CD4-positive, alpha-beta T cell treated with Interferon alpha-2 for 1 hour (primary cell): ENCODE measurements around the gene SELENON.
"Not testable (repeated sequence)": the region's sequence is repeated elsewhere in the genome, so short reads cannot be mapped to it uniquely, and the experiment has no call there.

Experiments used
- DNase-seq, 2 donors: peaks; one replicate each; pipeline ENCODE4 v3.0.0-alpha.2; 2020 to 2022

Gene SELENON

DNA sequence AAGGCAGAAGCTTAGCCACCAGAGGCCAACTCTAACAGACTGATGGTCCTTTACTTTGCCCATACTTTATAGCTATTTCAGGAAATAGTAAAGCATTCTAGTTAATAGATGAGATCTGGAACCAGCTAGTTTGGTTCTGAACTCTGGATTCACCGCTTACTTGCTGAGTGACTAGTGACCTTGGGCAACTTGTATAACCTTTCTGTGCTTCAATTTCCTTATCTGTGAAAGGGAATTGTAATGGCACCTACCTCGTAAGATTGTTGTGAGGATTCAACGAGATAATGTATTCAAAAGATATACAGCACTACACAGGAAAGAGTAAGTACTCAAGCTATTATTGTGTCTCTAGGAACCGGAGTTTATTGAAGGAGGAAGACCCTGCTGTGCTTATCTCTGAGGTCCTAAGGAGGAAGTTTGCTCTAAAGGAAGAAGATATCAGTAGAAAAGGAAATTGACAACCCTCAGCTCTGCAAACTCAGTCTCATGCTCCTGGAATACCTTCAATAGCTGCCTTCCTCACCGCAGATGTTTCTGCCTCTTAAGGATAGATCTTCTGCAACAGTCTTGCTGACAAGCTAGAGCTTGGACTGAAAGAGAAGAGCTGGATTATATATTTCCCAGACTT, 31.7 kb downstream of the SELENON start:
- no peak for DNase-seq

- no peak for DNase-seq
Measured at GRCh38 chr1:25832336-25833037, 32.5 kb downstream of the SELENON start.

DNA sequence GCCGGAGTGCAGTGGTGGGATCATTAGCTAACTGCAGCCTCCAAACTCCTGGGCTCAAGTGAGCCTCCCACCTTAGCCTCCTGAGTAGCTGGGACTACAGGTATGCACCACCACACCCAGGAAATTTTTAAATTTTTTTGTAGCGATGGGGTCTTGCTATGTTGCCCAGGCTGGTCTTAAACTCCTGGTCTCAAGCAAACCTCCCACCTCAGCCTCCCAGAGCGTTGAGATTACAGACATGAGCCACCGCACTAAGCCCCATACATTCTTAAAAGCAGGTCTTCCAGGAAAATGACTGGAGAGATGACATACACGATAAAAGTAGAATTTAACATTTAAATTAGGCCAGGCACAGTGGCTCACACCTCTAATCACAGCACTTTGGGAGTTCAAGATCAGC, 33.2 kb downstream of the SELENON start:
- no peak for DNase-seq

DNA sequence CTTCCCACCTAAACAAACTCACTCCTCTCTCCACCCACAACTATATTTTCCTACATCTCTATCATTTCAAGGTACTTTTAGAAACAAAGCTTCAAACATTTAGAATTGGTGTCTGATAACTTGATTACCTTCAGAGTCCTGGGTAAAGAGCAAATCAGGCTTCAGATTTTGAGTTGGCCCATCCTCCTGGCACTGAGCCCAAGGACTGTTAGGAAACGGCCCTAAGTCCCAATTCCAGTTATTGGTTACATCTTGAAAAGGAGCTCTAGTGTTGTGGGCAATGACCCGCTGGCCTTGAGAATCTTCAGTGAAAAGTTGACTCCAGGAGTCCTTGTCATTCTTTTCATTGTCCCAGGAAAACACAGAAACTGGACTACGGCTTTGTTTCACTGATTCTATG, 34.9 kb downstream of the SELENON start:
- no peak for DNase-seq

DNA sequence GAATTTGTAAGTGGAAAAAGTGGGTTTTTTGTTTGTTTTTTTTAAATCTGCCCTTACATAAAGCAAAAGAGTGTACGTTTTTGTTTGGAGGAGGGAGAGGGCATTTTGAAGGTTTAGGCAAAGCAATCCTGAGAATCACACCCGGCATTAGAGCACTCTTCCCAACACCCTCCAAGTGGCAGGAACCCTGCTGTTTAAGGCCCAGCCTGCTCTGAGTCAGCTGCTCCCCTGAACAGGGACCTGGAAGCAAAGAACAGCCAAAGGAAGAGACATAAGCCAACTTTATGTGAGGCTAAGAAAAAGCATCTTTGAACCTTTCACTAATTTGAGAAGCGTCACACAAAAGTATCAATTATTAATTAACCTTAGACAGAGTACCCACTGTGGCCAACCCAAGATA, 36.7 kb downstream of the SELENON start:
- DNase-seq: no peak

DNA sequence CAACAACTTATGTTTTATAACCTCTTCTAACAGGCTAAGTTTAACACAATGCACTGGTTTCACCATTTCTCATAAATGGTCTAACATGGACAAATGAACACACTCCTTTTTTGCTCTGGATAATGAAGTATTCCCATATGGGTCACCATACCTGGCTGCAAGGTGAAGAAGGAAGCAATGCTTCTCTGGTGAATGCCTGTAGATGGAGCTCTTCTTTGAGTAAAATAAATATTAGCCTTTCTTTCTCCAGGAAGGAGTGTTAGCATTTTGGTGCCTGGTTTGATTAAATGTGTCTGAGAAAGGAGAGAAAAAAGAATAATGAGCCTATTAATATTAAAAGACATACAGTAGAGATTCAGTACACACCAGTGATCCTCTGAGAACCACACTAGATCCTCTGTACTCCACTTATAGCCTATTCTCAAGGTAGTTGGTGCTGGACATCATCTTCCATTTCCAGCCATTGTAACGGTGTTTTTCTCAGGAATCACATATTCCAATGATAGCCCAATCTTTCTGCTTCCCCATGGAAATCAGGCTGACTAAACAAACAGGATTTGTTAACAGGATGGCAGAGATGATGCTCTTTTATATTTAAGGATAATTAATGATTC, 37.4 kb downstream of the SELENON start:
- no peak for DNase-seq

DNA sequence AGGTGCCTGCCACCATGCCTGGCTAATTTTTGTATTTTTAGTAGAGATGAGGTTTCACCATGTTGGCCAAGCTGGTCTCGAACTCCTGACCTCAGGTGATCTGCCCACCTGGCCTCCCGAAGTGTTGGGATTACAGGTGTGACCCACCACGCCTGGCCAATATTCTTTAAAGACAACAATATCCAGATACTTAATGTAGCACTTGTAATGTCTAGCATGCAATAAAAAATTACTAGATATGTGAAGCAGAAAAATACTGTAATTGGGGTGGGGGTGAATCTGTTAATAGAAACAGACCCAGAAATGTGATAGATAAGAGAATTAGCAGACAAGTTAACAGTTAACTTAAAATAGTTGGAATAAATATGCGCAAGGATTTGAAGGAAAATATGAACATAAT, 39.8 kb downstream of the SELENON start:
- DNase-seq: not testable (repeated sequence)

- no peak for DNase-seq
Measured at GRCh38 chr1:25843483-25843882, 43.5 kb downstream of the SELENON start.

- no peak for DNase-seq
Measured at GRCh38 chr1:25844536-25845337, 44.7 kb downstream of the SELENON start.

DNA sequence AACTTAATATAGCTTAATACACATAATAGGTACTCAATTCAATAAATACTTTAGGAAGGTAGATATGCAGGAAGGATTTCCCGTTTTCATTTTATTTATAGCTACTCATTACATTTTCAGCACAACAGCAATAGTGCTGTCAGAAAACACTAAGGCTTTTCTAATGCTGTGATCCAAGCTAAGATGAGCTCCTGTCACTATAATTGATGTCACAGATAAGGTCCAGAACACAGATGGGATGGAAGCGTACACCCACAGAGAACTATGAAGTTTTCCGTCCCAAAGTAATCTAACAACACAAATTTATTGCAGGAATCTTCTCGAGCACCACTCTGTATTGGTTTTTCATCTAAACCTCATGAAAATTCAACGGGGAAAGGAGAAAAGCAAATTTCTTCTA, 45.7 kb downstream of the SELENON start:
- no peak for DNase-seq

DNA sequence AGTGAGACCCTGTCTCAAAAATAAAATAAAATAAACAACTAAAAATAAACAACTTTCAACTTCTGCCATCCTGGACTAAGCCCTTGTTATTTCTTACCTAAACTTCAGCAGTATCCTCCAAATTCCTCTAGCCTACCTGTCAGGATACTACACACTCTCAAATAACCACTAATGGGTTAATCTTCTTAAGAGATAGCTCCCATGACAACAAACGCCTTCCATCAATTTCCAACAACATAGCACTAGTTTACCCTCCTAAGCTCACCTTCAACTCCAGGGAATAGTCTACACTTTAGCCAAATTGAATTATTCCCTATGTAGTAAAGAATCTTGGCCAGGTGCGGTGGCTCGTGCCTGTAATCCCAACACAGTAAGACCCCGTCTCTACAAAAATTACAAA, 47.9 kb downstream of the SELENON start:
- DNase-seq: no peak

GRCh38 chr1:25848531-25848930, 48.5 kb downstream of the SELENON start:
- no peak for DNase-seq

- DNase-seq: no peak
Measured at GRCh38 chr1:25854554-25854953, 54.6 kb downstream of the SELENON start.

- no peak for DNase-seq
Measured at GRCh38 chr1:25856856-25857255, 56.9 kb downstream of the SELENON start.

DNA sequence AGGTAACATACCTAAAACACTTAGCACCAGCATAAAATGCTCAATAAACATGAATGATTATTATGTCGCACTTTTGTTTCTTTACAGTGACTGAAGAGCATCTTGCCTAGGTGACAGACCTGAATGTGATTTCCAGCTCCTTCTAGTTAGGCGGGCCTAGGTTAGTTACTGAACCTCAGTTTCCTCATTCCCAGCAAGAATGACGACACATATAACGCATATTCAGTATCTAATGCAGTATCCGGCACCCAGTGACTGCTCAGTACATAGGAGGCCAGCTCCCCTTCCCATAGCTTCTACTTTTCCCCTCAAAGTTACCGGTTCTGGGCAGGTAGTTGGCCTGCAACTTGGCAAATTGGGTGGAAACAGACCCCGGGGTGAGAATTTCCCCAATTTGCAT, 58.5 kb downstream of the SELENON start:
- no peak for DNase-seq

- peak; percentile 89 to 92 for DNase-seq
Measured at GRCh38 chr1:25858906-25859789, 59.2 kb downstream of the SELENON start, which contains the start of gene AUNIP. Gene AUNIP (minus strand): TSS chr1:25859457. CDS start chr1:25859357, 100 bp downstream.

- DNase-seq: no peak
Measured at GRCh38 chr1:25861316-25862286, 61.6 kb downstream of the SELENON start.

DNA sequence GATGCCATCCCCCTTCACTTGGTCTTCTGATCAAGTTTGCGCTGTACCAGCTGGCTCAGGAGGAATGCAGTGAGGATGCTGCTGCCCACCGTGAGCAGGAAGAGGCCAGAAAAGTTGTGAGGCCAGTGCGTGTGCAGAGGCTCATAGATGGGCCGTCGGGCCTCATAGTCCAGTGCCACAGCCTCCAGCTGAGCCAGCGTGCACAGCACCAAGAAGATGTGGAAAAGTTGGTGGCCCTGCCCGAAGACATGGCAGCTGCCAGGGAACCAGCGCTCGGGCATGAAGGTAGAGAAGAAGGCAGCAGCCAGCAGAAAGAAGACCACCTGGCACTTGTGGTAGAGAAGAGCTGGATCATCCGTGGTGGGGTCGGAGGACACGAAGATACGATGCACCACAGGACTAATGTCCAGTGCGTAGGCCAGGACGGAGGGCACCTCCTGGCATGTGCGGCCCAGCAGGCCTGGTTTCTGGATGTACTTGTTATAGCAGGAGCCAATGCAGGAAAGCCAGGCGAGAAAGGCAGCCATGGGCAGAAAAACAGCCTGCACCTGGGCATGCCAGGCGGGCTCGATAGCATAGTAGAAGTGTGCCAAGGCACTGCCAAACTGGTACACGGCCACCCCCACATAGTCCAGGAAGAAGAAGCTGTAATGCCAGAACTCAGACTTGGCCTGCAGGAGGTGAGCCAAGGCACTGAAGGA, 62.9 kb downstream of the SELENON start:
- DNase-seq: no peak

DNA sequence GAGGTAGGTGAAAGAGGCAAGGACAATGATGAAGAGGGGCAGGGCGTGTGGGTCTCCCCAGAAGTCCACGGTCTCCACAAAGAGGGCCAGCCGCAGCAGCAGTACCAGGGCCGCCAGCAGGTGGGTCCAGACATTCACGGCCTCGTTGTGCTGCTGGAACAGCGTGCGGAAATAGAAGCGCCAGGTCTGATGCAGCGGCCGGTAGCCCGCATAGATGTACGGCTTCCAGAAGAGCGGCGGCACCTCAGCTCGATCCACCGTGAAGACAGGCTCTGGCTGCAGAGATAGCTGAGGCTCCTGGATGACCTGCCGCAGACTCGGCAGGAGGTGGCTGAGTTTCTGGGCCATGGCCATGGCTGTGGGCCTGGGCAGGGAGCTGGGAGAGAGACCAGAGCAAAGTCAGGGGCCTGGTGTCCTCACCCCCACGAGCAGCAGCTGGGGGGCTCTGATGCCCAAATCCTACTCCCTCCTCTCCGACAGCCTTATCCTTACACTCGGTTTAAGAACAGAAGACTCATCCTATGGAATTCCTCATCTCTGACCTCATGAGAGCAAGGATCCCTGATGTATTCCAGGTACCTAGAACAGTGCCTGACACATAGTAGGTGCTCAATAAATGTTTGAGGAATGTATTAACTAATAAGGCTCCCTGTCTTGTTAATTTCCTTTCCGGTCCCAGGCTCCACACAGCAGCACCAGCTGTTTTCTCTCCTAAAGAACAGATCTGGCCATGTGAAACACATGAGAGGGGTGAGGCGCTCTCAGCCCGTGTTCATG, 63.7 kb downstream of the SELENON start:
- DNase-seq: no peak

- DNase-seq: no peak
Measured at GRCh38 chr1:25864434-25864833, 64.4 kb downstream of the SELENON start.
